HepG2 (cell line): Measurements from ENCODE around the gene SCFD2. TPM values are rescaled to one million over a fixed set of nuclear protein-coding genes. Genes with fewer than 3 reads are reported as not detected.

ENCODE experiments used
- ATAC-seq: fragments of 200-7000 bp; cut with Tn5 transposase; 3 replicates; pipeline ENCODE4 v1.9.1; 2020; ENCODE audit warnings: mild to moderate bottlenecking, moderate library complexity
- BruUV-seq: library from RNA; stranded (reverse); fragments of 400-500 nt; replicated peaks from 2 replicates; lab custom pipeline; 2021; lab: Mats Ljungman, UMichigan
- CTCF ChIA-PET: fragments of 300-600 bp; formaldehyde crosslinking; extraction: SDS; loops from one replicate; lab custom pipeline; 2021; ENCODE audit warnings: low total read pairs, inconsistent platforms, low intra/inter-chr PET ratio; lab: Yijun Ruan, JAX
- POLR2A ChIA-PET: fragments of 350-600 bp; sonication (Branson Sonifier 250); formaldehyde crosslinking; loops from one replicate; lab custom pipeline; 2020; ENCODE audit warnings: antibody characterized with exemption, inconsistent platforms; lab: Yijun Ruan, JAX
- DNase-seq: peaks from one replicate; pipeline ENCODE4 v3.0.0-alpha.2; 2015; ENCODE audit warnings: low spot score
- FAIRE-seq: peaks from 3 replicates; lab custom pipeline; 2011; peaks lifted over from hg19 to GRCh38; lab: Jason Lieb, UNC
- H2AFZ ChIP-seq: one replicate; pipeline ENCODE4 v1.6.1; 2011; ENCODE audit warnings: low read length, inconsistent platforms
- H3K27ac ChIP-seq: fragments of 300-600 bp; 3 replicates; pipeline ENCODE4 v1.8.0; 2011; ENCODE audit warnings: mixed run types, mild to moderate bottlenecking, mixed read lengths, low read length, inconsistent platforms; ENCODE audit not compliant: insufficient read depth; ENCODE audit errors: extremely low read length
- H3K27me3 ChIP-seq, 2 experiments: fragments of 200-600 bp in 1 of 2; 2 replicates in 1 of 2; 3 replicates in 1 of 2; pipeline versions ENCODE4 v1.6.0 to v1.8.0; 2011; ENCODE audit warnings: low read length in 2 of 2, mild to moderate bottlenecking in 2 of 2, moderate library complexity in 2 of 2, inconsistent platforms in 1 of 2; ENCODE audit not compliant: insufficient read depth in 2 of 2, control insufficient read depth in 1 of 2
- H3K36me3 ChIP-seq, 2 experiments: fragments of 200-600 bp in 1 of 2; replicated peaks in 1 of 2; 2 replicates in 1 of 2; 3 replicates in 1 of 2; pipeline versions ENCODE4 v1.5.1 to v1.8.0; 2011; ENCODE audit warnings: low read length in 2 of 2, inconsistent platforms in 1 of 2; ENCODE audit not compliant: insufficient read depth in 2 of 2, control insufficient read depth in 1 of 2
- H3K4me1 ChIP-seq: 2 replicates; pipeline ENCODE4 v1.5.1; 2012; ENCODE audit warnings: low read length, inconsistent platforms; ENCODE audit not compliant: insufficient read depth
- H3K4me2 ChIP-seq: 2 replicates; pipeline ENCODE4 v1.6.0; 2011; ENCODE audit warnings: low read depth, low read length, inconsistent platforms
- H3K4me3 ChIP-seq, 3 experiments: fragments of 200-600 bp in 1 of 3; sonication (generic), shearing (Covaris generic) in 1 of 3; replicated peaks in 1 of 3; 2 replicates each; pipeline ENCODE4 v1.5.1; 2011 to 2016; ENCODE audit warnings: low read length in 3 of 3, inconsistent platforms in 2 of 3, low read depth in 2 of 3, mild to moderate bottlenecking in 2 of 3, control low read depth in 1 of 3, mixed read lengths in 1 of 3; ENCODE audit not compliant: insufficient read depth in 1 of 3
- H3K79me2 ChIP-seq: one replicate; pipeline ENCODE4 v1.6.1; 2011; ENCODE audit warnings: low read length, inconsistent platforms; ENCODE audit not compliant: insufficient read depth
- H3K9ac ChIP-seq: 2 replicates; pipeline ENCODE4 v1.6.0; 2011; ENCODE audit warnings: mild to moderate bottlenecking, low read depth, low read length, inconsistent platforms; ENCODE audit not compliant: insufficient read depth
- H3K9me3 ChIP-seq: 2 replicates; pipeline ENCODE4 v1.5.1; 2012; ENCODE audit warnings: mild to moderate bottlenecking, low read length
- H4K20me1 ChIP-seq: 2 replicates; pipeline ENCODE4 v1.6.0; 2011; ENCODE audit warnings: inconsistent platforms, mild to moderate bottlenecking, low read length, moderate library complexity; ENCODE audit not compliant: insufficient read depth
- RERE ChIP-seq: IDR thresholded peaks from 2 replicates; pipeline ENCODE4 v1.6.1; 2016; ENCODE audit warnings: low read depth, missing genetic modification reagents, missing compliant biosample characterization
- STAG1 ChIP-seq: sonication (generic); formaldehyde crosslinking; IDR thresholded peaks from 2 replicates; pipeline ENCODE4 v1.4.0; 2020; ENCODE audit warnings: missing genetic modification reagents
- TSC22D2 ChIP-seq: sonication (generic); formaldehyde crosslinking; IDR thresholded peaks from 2 replicates; pipeline ENCODE4 v1.5.1; 2020; ENCODE audit warnings: missing genetic modification reagents, mild to moderate bottlenecking, borderline replicate concordance
- ZMAT3 ChIP-seq: sonication (generic); formaldehyde crosslinking; conservative IDR thresholded peaks from 2 replicates; pipeline ENCODE4 v1.7.0; 2021; ENCODE audit warnings: missing genetic modification reagents
- ZNF280D ChIP-seq: sonication (generic); formaldehyde crosslinking; IDR thresholded peaks from 2 replicates; pipeline ENCODE4 v1.5.1; 2020; ENCODE audit warnings: mild to moderate bottlenecking, missing genetic modification reagents
- ZNF30 ChIP-seq: sonication (generic); formaldehyde crosslinking; IDR thresholded peaks from 2 replicates; pipeline ENCODE4 v1.5.0; 2020; ENCODE audit warnings: mild to moderate bottlenecking, missing genetic modification reagents
- WGBS: methylation state at CpG from one replicate; pipeline ENCODE4 v1.1.6; 2017; ENCODE audit warnings: low lambda C conversion rate; 5-methylcytosine and 5-hydroxymethylcytosine counted together
- in situ Hi-C: cut with HindIII; loops from 2 replicates; pipeline ENCODE4 v1.10.0; 2017; ENCODE audit warnings: low pct_unique_long_range_greater_than_20kb; ENCODE audit not compliant: extremely low pct_ligation_motif_present
- intact Hi-C: fragments of 100-400 bp; cut with micrococcal nuclease; formaldehyde crosslinking; loops from one replicate; pipeline ENCODE4 v1.10.0; 2022; ENCODE audit not compliant: unreplicated experiment
- polyA plus RNA-seq, 8 experiments: library from polyadenylated mRNA; depleted of rRNA in 3 of 8; stranded (reverse) in 7 of 8; unstranded in 1 of 8; fragments of >200 nt; fragmentation: Illumina TruSeq in 4 of 8; extraction: Trizol in 4 of 8; gene quantifications; 2 replicates each; pipeline versions ENCODE4 v1.2.1 to v1.2.3, GENCODE V29; 2011 to 2016; ENCODE audit warnings: low read depth in 4 of 8, missing spikeins in 1 of 8, mixed read lengths in 1 of 8; ENCODE audit not compliant: insufficient read depth in 1 of 8
- total RNA-seq, 5 experiments: library from RNA; depleted of rRNA; stranded (reverse); fragments of >200 nt; fragmentation: Illumina TruSeq; extraction: Trizol; gene quantifications; 2 replicates each; pipeline ENCODE4 v1.2.3, GENCODE V29; 2016; ENCODE audit warnings: low read depth in 1 of 5

The SCFD2 gene
- total and polyA plus RNA-seq, 2 of the 13 experiments (the other 11 are each of a cell fraction or from before 2014, with no cell fraction given): 4.6 to 15.6 TPM

- ChIA-PET CTCF (no interaction called here), POLR2A (no interaction called here)
- H3K4me3 ChIP-seq: no peak overlapping the region
- no peaks in the 10 kb centered on the region for H3K9me3 ChIP-seq
- peaks cover 0 to 1% of the 10 kb centered on the region in 2 experiments; a peak in 2 of 5 replicates for H3K36me3 ChIP-seq
- intact Hi-C loops (no loop called here), in situ Hi-C loops (no loop called here)
- no peak overlapping the region for H3K9ac ChIP-seq
- no peak overlapping the region for H2AFZ ChIP-seq
- H3K27me3 ChIP-seq: no peaks in the 10 kb centered on the region
- WGBS: 100% methylated on average over 1 of the region's 1 CpG
- no peak for ATAC-seq
- H3K4me2 ChIP-seq: no peak overlapping the region
- DNase-seq: no peak
- H4K20me1 ChIP-seq: no peaks in the 10 kb centered on the region
- H3K27ac ChIP-seq: no peak overlapping the region
- H3K4me1 ChIP-seq: no peaks in the 10 kb centered on the region
- TF ChIP-seq STAG1 (no peak), ZNF30 (CRISPR knock-in tag) (no peak), TSC22D2 (CRISPR knock-in tag) (no peak)
- no peak for FAIRE-seq
- H3K79me2 ChIP-seq: no peaks in the 10 kb centered on the region
- BruUV-seq: no TSS peak
Observed at GRCh38 chr4:52869656-52870055, 496.2 kb downstream of the SCFD2 start.

GRCh38 chr4:52869196-52869595 lies 496.7 kb downstream of the SCFD2 start:
- Histone ChIP-seq H2AFZ (no peak overlapping the region), H3K79me2 (no peaks in the 10 kb centered on the region), H3K9me3 (no peaks in the 10 kb centered on the region), H3K36me3 (peaks cover 0 to 1% of the 10 kb centered on the region in 2 experiments; a peak in 2 of 5 replicates), H3K27ac (no peak overlapping the region), H3K4me2 (no peak overlapping the region), H4K20me1 (no peaks in the 10 kb centered on the region), H3K27me3 (no peaks in the 10 kb centered on the region), H3K4me3 (no peak overlapping the region), H3K9ac (no peak overlapping the region), H3K4me1 (no peaks in the 10 kb centered on the region)
- CTCF ChIA-PET: no interaction called here
- ATAC-seq (no peak), DNase-seq (no peak), FAIRE-seq (no peak)
- TF ChIP-seq RERE (CRISPR knock-in tag) (no peak), ZNF280D (CRISPR knock-in tag) (no peak), ZMAT3 (CRISPR knock-in tag) (no peak)
- no TSS peak for BruUV-seq
- POLR2A ChIA-PET: no interaction called here
- in situ Hi-C loops (no loop called here), intact Hi-C loops (no loop called here)
- 89% methylated on average over 10 of the region's 12 CpGs for WGBS
